GM23338 (cell line): ENCODE results near the gene PDK3.

Experiments used
- CREB1 ChIP-seq: fragments of 250-450 bp; sonication (Bioruptor Pico); IDR thresholded peaks from 2 replicates; pipeline ENCODE4 v1.5.0; 2020; ENCODE audit warnings: low read depth, mild to moderate bottlenecking, moderate library complexity
- EZH2 ChIP-seq: fragments of 200-600 bp; sonication (generic); IDR thresholded peaks from one replicate; pipeline ENCODE4 v1.8.0; 2017; ENCODE audit warnings: antibody characterized with exemption, mild to moderate bottlenecking, low read depth; ENCODE audit not compliant: unreplicated experiment
- EZH2phosphoT487 ChIP-seq: fragments of 200-600 bp; sonication (generic); IDR thresholded peaks from one replicate; pipeline ENCODE4 v1.8.1; 2018; ENCODE audit warnings: antibody characterized with exemption; ENCODE audit not compliant: unreplicated experiment
- JUNB ChIP-seq: IDR thresholded peaks from one replicate; pipeline ENCODE4 v1.6.1; 2016; ENCODE audit warnings: antibody characterized with exemption; ENCODE audit not compliant: unreplicated experiment
- NANOG ChIP-seq: IDR thresholded peaks from 2 replicates; pipeline ENCODE4 v1.6.1; 2016; ENCODE audit warnings: antibody characterized with exemption, borderline replicate concordance
- POLR2AphosphoS5 ChIP-seq: IDR thresholded peaks from 2 replicates; pipeline ENCODE4 v1.6.1; 2016; ENCODE audit warnings: antibody characterized with exemption, low read depth
- STAT1 ChIP-seq: IDR thresholded peaks from one replicate; pipeline ENCODE4 v1.6.1; 2016; ENCODE audit warnings: antibody characterized with exemption; ENCODE audit not compliant: unreplicated experiment
- ZNF114 ChIP-seq: fragments of 250-450 bp; sonication (Bioruptor Pico); IDR thresholded peaks from 2 replicates; pipeline ENCODE4 v1.5.0; 2020; ENCODE audit warnings: mild to moderate bottlenecking, moderate library complexity
- ZNF331 ChIP-seq: fragments of 250-450 bp; sonication (Bioruptor Pico); IDR thresholded peaks from 2 replicates; pipeline ENCODE4 v1.5.0; 2020; ENCODE audit warnings: low read depth, mild to moderate bottlenecking, moderate library complexity
- TF ChIP-seq, protein P1 (sequence below), 2 experiments: fragments of 200-600 bp in 1 of 2; sonication (generic) in 1 of 2; conservative IDR thresholded peaks; 2 replicates each; pipeline versions ENCODE4 v1.5.1 to v1.6.1; 2016 to 2017; ENCODE audit warnings: antibody characterized with exemption in 2 of 2, low read depth in 2 of 2, mild to moderate bottlenecking in 2 of 2, moderate library complexity in 1 of 2
- TF ChIP-seq, protein P2 (sequence below): IDR thresholded peaks from one replicate; pipeline ENCODE4 v1.6.1; 2018; ENCODE audit warnings: antibody characterized with exemption; ENCODE audit not compliant: unreplicated experiment
- TF ChIP-seq, protein P3 (sequence below): IDR thresholded peaks from 2 replicates; pipeline ENCODE4 v1.6.1; 2016; ENCODE audit warnings: antibody characterized with exemption
- TF ChIP-seq, protein P4 (sequence below): fragments of 250-450 bp; sonication (Bioruptor Pico); IDR thresholded peaks from 2 replicates; pipeline ENCODE4 v1.5.0; 2020; ENCODE audit warnings: mild to moderate bottlenecking, moderate library complexity

DNA sequence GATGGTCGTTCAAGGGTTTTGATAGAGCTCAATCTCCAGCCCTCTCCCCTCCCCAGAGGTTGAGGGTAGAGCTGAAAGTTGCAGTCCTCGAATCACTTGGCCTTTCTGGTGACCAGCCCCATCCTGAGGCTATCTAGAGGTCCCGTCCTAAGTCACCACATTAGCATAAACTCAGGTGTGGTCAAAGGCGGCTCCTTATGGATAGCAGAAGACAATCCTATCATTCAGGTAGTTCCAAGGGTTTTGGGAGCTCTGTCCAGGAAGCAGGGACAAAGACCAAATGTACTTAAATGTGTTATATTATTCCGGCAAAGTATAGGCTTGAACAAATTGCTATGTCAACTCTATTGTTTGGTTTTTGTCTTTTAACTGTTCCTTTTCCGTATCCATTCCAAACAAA lies 30.6 kb downstream of the PDK3 start:
- TF ChIP-seq EZH2phosphoT487 = no peak
- TF ChIP-seq, protein P1, sequence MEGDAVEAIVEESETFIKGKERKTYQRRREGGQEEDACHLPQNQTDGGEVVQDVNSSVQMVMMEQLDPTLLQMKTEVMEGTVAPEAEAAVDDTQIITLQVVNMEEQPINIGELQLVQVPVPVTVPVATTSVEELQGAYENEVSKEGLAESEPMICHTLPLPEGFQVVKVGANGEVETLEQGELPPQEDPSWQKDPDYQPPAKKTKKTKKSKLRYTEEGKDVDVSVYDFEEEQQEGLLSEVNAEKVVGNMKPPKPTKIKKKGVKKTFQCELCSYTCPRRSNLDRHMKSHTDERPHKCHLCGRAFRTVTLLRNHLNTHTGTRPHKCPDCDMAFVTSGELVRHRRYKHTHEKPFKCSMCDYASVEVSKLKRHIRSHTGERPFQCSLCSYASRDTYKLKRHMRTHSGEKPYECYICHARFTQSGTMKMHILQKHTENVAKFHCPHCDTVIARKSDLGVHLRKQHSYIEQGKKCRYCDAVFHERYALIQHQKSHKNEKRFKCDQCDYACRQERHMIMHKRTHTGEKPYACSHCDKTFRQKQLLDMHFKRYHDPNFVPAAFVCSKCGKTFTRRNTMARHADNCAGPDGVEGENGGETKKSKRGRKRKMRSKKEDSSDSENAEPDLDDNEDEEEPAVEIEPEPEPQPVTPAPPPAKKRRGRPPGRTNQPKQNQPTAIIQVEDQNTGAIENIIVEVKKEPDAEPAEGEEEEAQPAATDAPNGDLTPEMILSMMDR (conservative IDR thresholded peaks at IDR 0.05; ENCODE audit: low read depth in 2 of 2) = no peak
- TF ChIP-seq EZH2 = no peak
- TF ChIP-seq POLR2AphosphoS5 = no peak
- TF ChIP-seq, protein P2, sequence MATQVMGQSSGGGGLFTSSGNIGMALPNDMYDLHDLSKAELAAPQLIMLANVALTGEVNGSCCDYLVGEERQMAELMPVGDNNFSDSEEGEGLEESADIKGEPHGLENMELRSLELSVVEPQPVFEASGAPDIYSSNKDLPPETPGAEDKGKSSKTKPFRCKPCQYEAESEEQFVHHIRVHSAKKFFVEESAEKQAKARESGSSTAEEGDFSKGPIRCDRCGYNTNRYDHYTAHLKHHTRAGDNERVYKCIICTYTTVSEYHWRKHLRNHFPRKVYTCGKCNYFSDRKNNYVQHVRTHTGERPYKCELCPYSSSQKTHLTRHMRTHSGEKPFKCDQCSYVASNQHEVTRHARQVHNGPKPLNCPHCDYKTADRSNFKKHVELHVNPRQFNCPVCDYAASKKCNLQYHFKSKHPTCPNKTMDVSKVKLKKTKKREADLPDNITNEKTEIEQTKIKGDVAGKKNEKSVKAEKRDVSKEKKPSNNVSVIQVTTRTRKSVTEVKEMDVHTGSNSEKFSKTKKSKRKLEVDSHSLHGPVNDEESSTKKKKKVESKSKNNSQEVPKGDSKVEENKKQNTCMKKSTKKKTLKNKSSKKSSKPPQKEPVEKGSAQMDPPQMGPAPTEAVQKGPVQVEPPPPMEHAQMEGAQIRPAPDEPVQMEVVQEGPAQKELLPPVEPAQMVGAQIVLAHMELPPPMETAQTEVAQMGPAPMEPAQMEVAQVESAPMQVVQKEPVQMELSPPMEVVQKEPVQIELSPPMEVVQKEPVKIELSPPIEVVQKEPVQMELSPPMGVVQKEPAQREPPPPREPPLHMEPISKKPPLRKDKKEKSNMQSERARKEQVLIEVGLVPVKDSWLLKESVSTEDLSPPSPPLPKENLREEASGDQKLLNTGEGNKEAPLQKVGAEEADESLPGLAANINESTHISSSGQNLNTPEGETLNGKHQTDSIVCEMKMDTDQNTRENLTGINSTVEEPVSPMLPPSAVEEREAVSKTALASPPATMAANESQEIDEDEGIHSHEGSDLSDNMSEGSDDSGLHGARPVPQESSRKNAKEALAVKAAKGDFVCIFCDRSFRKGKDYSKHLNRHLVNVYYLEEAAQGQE = no peak
- TF ChIP-seq CREB1 (CRISPR knock-in tag) = no peak
- TF ChIP-seq, protein P3, sequence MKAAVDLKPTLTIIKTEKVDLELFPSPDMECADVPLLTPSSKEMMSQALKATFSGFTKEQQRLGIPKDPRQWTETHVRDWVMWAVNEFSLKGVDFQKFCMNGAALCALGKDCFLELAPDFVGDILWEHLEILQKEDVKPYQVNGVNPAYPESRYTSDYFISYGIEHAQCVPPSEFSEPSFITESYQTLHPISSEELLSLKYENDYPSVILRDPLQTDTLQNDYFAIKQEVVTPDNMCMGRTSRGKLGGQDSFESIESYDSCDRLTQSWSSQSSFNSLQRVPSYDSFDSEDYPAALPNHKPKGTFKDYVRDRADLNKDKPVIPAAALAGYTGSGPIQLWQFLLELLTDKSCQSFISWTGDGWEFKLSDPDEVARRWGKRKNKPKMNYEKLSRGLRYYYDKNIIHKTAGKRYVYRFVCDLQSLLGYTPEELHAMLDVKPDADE = no peak
- no peak for TF ChIP-seq JUNB
- TF ChIP-seq STAT1 = no peak
- no peak for TF ChIP-seq ZNF331 (CRISPR knock-in tag)
- TF ChIP-seq, protein P4, sequence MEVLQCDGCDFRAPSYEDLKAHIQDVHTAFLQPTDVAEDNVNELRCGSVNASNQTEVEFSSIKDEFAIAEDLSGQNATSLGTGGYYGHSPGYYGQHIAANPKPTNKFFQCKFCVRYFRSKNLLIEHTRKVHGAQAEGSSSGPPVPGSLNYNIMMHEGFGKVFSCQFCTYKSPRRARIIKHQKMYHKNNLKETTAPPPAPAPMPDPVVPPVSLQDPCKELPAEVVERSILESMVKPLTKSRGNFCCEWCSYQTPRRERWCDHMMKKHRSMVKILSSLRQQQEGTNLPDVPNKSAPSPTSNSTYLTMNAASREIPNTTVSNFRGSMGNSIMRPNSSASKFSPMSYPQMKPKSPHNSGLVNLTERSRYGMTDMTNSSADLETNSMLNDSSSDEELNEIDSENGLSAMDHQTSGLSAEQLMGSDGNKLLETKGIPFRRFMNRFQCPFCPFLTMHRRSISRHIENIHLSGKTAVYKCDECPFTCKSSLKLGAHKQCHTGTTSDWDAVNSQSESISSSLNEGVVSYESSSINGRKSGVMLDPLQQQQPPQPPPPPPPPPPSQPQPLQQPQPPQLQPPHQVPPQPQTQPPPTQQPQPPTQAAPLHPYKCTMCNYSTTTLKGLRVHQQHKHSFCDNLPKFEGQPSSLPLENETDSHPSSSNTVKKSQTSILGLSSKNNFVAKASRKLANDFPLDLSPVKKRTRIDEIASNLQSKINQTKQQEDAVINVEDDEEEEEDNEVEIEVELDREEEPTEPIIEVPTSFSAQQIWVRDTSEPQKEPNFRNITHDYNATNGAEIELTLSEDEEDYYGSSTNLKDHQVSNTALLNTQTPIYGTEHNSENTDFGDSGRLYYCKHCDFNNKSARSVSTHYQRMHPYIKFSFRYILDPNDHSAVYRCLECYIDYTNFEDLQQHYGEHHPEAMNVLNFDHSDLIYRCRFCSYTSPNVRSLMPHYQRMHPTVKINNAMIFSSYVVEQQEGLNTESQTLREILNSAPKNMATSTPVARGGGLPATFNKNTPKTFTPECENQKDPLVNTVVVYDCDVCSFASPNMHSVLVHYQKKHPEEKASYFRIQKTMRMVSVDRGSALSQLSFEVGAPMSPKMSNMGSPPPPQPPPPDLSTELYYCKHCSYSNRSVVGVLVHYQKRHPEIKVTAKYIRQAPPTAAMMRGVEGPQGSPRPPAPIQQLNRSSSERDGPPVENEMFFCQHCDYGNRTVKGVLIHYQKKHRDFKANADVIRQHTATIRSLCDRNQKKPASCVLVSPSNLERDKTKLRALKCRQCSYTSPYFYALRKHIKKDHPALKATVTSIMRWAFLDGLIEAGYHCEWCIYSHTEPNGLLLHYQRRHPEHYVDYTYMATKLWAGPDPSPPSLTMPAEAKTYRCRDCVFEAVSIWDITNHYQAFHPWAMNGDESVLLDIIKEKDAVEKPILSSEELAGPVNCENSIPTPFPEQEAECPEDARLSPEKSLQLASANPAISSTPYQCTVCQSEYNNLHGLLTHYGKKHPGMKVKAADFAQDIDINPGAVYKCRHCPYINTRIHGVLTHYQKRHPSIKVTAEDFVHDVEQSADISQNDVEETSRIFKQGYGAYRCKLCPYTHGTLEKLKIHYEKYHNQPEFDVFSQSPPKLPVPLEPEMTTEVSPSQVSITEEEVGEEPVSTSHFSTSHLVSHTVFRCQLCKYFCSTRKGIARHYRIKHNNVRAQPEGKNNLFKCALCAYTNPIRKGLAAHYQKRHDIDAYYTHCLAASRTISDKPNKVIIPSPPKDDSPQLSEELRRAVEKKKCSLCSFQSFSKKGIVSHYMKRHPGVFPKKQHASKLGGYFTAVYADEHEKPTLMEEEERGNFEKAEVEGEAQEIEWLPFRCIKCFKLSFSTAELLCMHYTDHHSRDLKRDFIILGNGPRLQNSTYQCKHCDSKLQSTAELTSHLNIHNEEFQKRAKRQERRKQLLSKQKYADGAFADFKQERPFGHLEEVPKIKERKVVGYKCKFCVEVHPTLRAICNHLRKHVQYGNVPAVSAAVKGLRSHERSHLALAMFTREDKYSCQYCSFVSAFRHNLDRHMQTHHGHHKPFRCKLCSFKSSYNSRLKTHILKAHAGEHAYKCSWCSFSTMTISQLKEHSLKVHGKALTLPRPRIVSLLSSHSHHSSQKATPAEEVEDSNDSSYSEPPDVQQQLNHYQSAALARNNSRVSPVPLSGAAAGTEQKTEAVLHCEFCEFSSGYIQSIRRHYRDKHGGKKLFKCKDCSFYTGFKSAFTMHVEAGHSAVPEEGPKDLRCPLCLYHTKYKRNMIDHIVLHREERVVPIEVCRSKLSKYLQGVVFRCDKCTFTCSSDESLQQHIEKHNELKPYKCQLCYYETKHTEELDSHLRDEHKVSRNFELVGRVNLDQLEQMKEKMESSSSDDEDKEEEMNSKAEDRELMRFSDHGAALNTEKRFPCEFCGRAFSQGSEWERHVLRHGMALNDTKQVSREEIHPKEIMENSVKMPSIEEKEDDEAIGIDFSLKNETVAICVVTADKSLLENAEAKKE (CRISPR knock-in tag) = no peak
- TF ChIP-seq ZNF114 (CRISPR knock-in tag) = no peak
- TF ChIP-seq NANOG = no peak
